Osteocyte (in vitro differentiated cells): ENCODE results near the gene MTMR2. TPM values are rescaled to one million over a fixed set of nuclear protein-coding genes. Genes with fewer than 3 reads are reported as not detected.

Source experiments
- DNase-seq: peaks from one replicate; pipeline ENCODE4 v3.0.0; 2021; ENCODE audit warnings: mixed read lengths; ENCODE audit not compliant: unreplicated experiment; ENCODE audit errors: extremely low spot score
- H3K27ac Mint-ChIP-seq: one replicate; pipeline ENCODE4 v1.8.0; 2021; ENCODE audit warnings: mild to moderate bottlenecking, mixed read lengths; ENCODE audit not compliant: unreplicated experiment
- H3K27me3 Mint-ChIP-seq: one replicate; pipeline ENCODE4 v1.8.0; 2021; ENCODE audit warnings: mixed read lengths; ENCODE audit not compliant: unreplicated experiment
- H3K36me3 Mint-ChIP-seq: one replicate; pipeline ENCODE4 v1.8.0; 2021; ENCODE audit warnings: mixed read lengths; ENCODE audit not compliant: unreplicated experiment
- H3K4me1 Mint-ChIP-seq: one replicate; pipeline ENCODE4 v1.8.0; 2021; ENCODE audit warnings: mixed read lengths; ENCODE audit not compliant: unreplicated experiment
- H3K4me3 Mint-ChIP-seq: one replicate; pipeline ENCODE4 v1.8.0; 2021; ENCODE audit warnings: mild to moderate bottlenecking, moderate library complexity, mixed read lengths; ENCODE audit not compliant: unreplicated experiment
- H3K9me3 Mint-ChIP-seq: one replicate; pipeline ENCODE4 v1.8.0; 2021; ENCODE audit warnings: mixed read lengths; ENCODE audit not compliant: unreplicated experiment
- CTCF ChIP-seq: fragments of 200-600 bp; sonication (generic); IDR thresholded peaks from 2 replicates; pipeline ENCODE4 v1.5.0; 2021; ENCODE audit warnings: antibody characterized with exemption, mild to moderate bottlenecking, moderate library complexity
- total RNA-seq: library from RNA; stranded (reverse); gene quantifications from 2 replicates; pipeline ENCODE4 v1.2.1, GENCODE V29; 2021

The MTMR2 gene
- total RNA-seq, 1 donor from 2014 or later = 41.1 TPM

GRCh38 chr11:95853862-95854261 lies 70.0 kb downstream of the MTMR2 start:
- DNase-seq = no peak
- no peak for TF ChIP-seq CTCF
- H3K4me3 Mint-ChIP-seq = no peak overlapping the region
- H3K36me3 Mint-ChIP-seq = peaks cover 24% of the 10 kb centered on the region
- no peaks in the 10 kb centered on the region for H3K9me3 Mint-ChIP-seq
- H3K27ac Mint-ChIP-seq = no peak overlapping the region
- no peaks in the 10 kb centered on the region for H3K27me3 Mint-ChIP-seq
- peaks cover 2% of the 10 kb centered on the region for H3K4me1 Mint-ChIP-seq

- Mint-ChIP-seq H3K27ac (no peak overlapping the region), H3K4me3 (no peak overlapping the region), H3K36me3 (peaks cover 18% of the 10 kb centered on the region), H3K4me1 (peaks cover 2% of the 10 kb centered on the region), H3K27me3 (no peaks in the 10 kb centered on the region), H3K9me3 (no peaks in the 10 kb centered on the region)
- no peak for DNase-seq
- TF ChIP-seq CTCF = no peak
These were observed 70.8 kb downstream of the MTMR2 start for GRCh38 chr11:95853138-95853537.

- H3K9me3 Mint-ChIP-seq = no peaks in the 10 kb centered on the region
- peaks cover 14% of the 10 kb centered on the region for H3K36me3 Mint-ChIP-seq
- no peak for DNase-seq
- TF ChIP-seq CTCF = no peak
- no peak overlapping the region for H3K4me3 Mint-ChIP-seq
- no peak overlapping the region for H3K27ac Mint-ChIP-seq
- H3K27me3 Mint-ChIP-seq = no peaks in the 10 kb centered on the region
- H3K4me1 Mint-ChIP-seq = peaks cover 2% of the 10 kb centered on the region
These were observed 73.8 kb downstream of the MTMR2 start for GRCh38 chr11:95850137-95850536.

GRCh38 chr11:95849087-95849825 lies 74.7 kb downstream of the MTMR2 start:
- no peak for DNase-seq
- H3K27me3 Mint-ChIP-seq = no peaks in the 10 kb centered on the region
- no peaks in the 10 kb centered on the region for H3K9me3 Mint-ChIP-seq

GRCh38 chr11:95845167-95845566 lies 78.7 kb downstream of the MTMR2 start:
- Mint-ChIP-seq H3K36me3 (peaks cover 15% of the 10 kb centered on the region), H3K4me3 (no peak overlapping the region), H3K9me3 (no peaks in the 10 kb centered on the region), H3K4me1 (peaks cover 2% of the 10 kb centered on the region), H3K27ac (no peak overlapping the region), H3K27me3 (no peaks in the 10 kb centered on the region)
- DNase-seq = no peak
- TF ChIP-seq CTCF = no peak

More at GRCh38 chr11:95849087-95849825, 74.7 kb downstream of the MTMR2 start:
- peaks cover 14% of the 10 kb centered on the region for H3K36me3 Mint-ChIP-seq
- no peak overlapping the region for H3K4me3 Mint-ChIP-seq
- TF ChIP-seq CTCF = peak; percentile 69
- no peak overlapping the region for H3K27ac Mint-ChIP-seq
- peaks cover 2% of the 10 kb centered on the region for H3K4me1 Mint-ChIP-seq
